GM23248 (cell line): Measurements from ENCODE around the gene PANX2.

ENCODE experiments used
- EZH2 ChIP-seq: fragments of 200-600 bp; sonication (generic); IDR thresholded peaks from 2 replicates; pipeline ENCODE4 v1.6.1; 2018; ENCODE audit warnings: antibody characterized with exemption, mild to moderate bottlenecking; ENCODE audit not compliant: insufficient read depth, poor library complexity, severe bottlenecking
- EZH2phosphoT487 ChIP-seq: fragments of 200-600 bp; sonication (generic); IDR thresholded peaks from 2 replicates; pipeline ENCODE4 v1.6.1; 2018; ENCODE audit warnings: antibody characterized with exemption, moderate library complexity, mild to moderate bottlenecking, low read depth; ENCODE audit not compliant: insufficient read depth

- TF ChIP-seq EZH2 (no peak), EZH2phosphoT487 (no peak)
Measured at GRCh38 chr22:50196256-50196655, 25.7 kb downstream of the PANX2 start.
